Osteoblast (primary cell): ENCODE data around the gene CMKLR1. TPM values are rescaled to one million over a fixed set of nuclear protein-coding genes. Genes with fewer than 3 reads are reported as not detected.

Experiments used
- DNase-seq: peaks from one replicate; pipeline ENCODE4 v3.0.0; 2011; ENCODE audit warnings: low spot score, mixed read lengths; ENCODE audit not compliant: insufficient read length; ENCODE audit errors: missing footprints
- H2AFZ ChIP-seq: 2 replicates; pipeline ENCODE4 v1.6.0; 2011; ENCODE audit warnings: mild to moderate bottlenecking, low read length
- H3K27ac ChIP-seq: 2 replicates; pipeline ENCODE4 v1.5.1; 2011; ENCODE audit warnings: mild to moderate bottlenecking, low read depth, low read length, moderate library complexity
- H3K27me3 ChIP-seq: 2 replicates; pipeline ENCODE4 v1.6.0; 2012; ENCODE audit warnings: mild to moderate bottlenecking, control low read depth, inconsistent platforms, low read length, moderate library complexity; ENCODE audit not compliant: insufficient read depth
- H3K36me3 ChIP-seq: 2 replicates; pipeline ENCODE4 v1.5.1; 2011; ENCODE audit warnings: mild to moderate bottlenecking, low read length, control low read depth, moderate library complexity; ENCODE audit not compliant: insufficient read depth
- H3K4me1 ChIP-seq: 2 replicates; pipeline ENCODE4 v1.5.1; 2011; ENCODE audit warnings: mild to moderate bottlenecking, low read length, control low read depth, moderate library complexity; ENCODE audit not compliant: insufficient read depth
- H3K4me2 ChIP-seq: 2 replicates; pipeline ENCODE4 v1.6.0; 2011; ENCODE audit warnings: mild to moderate bottlenecking, low read length; ENCODE audit not compliant: insufficient read depth
- H3K4me3 ChIP-seq: fragments of 200-600 bp; sonication (generic); 3 replicates; pipeline ENCODE4 v1.5.1; 2012; ENCODE audit warnings: mild to moderate bottlenecking, low read length, inconsistent platforms; ENCODE audit not compliant: insufficient read depth
- H3K79me2 ChIP-seq: 2 replicates; pipeline ENCODE4 v1.6.0; 2012; ENCODE audit warnings: mild to moderate bottlenecking, low read length, control low read depth, inconsistent platforms; ENCODE audit not compliant: insufficient read depth
- H3K9me3 ChIP-seq: 2 replicates; pipeline ENCODE4 v1.5.1; 2011; ENCODE audit warnings: low read depth, low read length, control low read depth
- H4K20me1 ChIP-seq: 2 replicates; pipeline ENCODE4 v1.6.0; 2012; ENCODE audit warnings: mild to moderate bottlenecking, low read length, control low read depth; ENCODE audit not compliant: insufficient read depth
- total RNA-seq: library from RNA; depleted of rRNA; stranded (reverse); fragments of >200 nt; gene quantifications from 2 replicates; pipeline ENCODE4 v1.2.3, GENCODE V29; 2012
- TF ChIP-seq, protein P1 (sequence below): IDR thresholded peaks from 2 replicates; pipeline ENCODE4 v1.5.1; 2011; ENCODE audit warnings: mild to moderate bottlenecking, low read depth, low read length, moderate library complexity; ENCODE audit errors: extremely low read depth

The CMKLR1 gene
- total RNA-seq, 1 donor: 9.8 TPM

GRCh38 chr12:108257610-108258106, 81.5 kb downstream of the CMKLR1 start:
- H3K27ac ChIP-seq: no peak overlapping the region
- TF ChIP-seq, protein P1, sequence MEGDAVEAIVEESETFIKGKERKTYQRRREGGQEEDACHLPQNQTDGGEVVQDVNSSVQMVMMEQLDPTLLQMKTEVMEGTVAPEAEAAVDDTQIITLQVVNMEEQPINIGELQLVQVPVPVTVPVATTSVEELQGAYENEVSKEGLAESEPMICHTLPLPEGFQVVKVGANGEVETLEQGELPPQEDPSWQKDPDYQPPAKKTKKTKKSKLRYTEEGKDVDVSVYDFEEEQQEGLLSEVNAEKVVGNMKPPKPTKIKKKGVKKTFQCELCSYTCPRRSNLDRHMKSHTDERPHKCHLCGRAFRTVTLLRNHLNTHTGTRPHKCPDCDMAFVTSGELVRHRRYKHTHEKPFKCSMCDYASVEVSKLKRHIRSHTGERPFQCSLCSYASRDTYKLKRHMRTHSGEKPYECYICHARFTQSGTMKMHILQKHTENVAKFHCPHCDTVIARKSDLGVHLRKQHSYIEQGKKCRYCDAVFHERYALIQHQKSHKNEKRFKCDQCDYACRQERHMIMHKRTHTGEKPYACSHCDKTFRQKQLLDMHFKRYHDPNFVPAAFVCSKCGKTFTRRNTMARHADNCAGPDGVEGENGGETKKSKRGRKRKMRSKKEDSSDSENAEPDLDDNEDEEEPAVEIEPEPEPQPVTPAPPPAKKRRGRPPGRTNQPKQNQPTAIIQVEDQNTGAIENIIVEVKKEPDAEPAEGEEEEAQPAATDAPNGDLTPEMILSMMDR: no peak
- H3K4me3 ChIP-seq: no peak overlapping the region
- peaks cover 5% of the 10 kb centered on the region for H3K9me3 ChIP-seq
- H3K36me3 ChIP-seq: no peaks in the 10 kb centered on the region
- H3K79me2 ChIP-seq: no peaks in the 10 kb centered on the region
- no peaks in the 10 kb centered on the region for H4K20me1 ChIP-seq
- H3K27me3 ChIP-seq: peaks cover 9% of the 10 kb centered on the region
- no peak for DNase-seq
- H3K4me2 ChIP-seq: no peak overlapping the region
- H2AFZ ChIP-seq: no peak overlapping the region
- no peaks in the 10 kb centered on the region for H3K4me1 ChIP-seq

DNA sequence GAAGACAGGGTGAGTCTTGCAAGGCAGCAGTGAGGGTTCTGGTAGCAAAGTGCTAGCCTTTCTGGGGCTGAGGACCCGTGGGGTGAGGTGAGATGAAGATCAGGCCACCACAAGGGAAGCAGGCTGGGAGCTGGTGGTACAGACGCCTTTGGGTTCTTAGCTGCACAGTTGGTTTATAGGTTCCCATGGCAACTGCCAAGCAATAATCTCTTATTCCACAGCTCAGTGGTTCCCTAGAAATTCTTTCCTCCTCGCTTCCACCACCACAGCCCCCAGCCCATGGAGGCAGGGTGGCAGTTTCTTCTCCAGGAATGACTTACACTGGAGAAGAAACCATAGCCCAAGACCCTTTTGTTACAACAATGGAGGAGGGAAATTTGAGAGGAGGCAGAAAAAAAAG, 82.1 kb downstream of the CMKLR1 start:
- Histone ChIP-seq H4K20me1 (no peaks in the 10 kb centered on the region), H3K4me1 (no peaks in the 10 kb centered on the region), H3K27ac (no peak overlapping the region), H3K9me3 (peaks cover 5% of the 10 kb centered on the region), H3K4me2 (no peak overlapping the region), H3K27me3 (peaks cover 9% of the 10 kb centered on the region), H3K79me2 (no peaks in the 10 kb centered on the region), H3K36me3 (no peaks in the 10 kb centered on the region), H2AFZ (no peak overlapping the region), H3K4me3 (no peak overlapping the region)
- no peak for DNase-seq
- TF ChIP-seq, protein P1: no peak

DNA sequence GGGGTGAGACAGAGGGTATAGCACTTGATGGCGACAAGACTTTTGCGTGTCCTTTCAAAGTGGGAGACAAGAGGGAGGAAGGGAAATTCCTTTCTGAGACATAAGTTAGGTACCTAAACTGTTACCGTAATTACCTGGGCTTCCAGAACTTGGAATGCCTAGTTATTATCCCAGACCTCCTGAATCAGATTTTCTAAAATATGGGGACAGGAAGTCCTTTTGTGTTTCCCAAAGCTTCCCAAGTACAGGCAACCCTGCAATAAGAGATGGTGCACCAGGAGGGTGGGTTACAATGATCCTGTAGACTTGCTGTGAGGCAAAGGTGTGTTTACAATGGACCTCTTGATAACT, 83.9 kb downstream of the CMKLR1 start:
- Histone ChIP-seq H3K4me1 (no peaks in the 10 kb centered on the region), H3K4me2 (no peak overlapping the region), H3K79me2 (no peaks in the 10 kb centered on the region), H3K4me3 (no peak overlapping the region), H3K27me3 (peaks cover 9% of the 10 kb centered on the region), H2AFZ (no peak overlapping the region), H3K27ac (no peak overlapping the region), H3K36me3 (no peaks in the 10 kb centered on the region), H3K9me3 (peaks cover 3% of the 10 kb centered on the region), H4K20me1 (no peaks in the 10 kb centered on the region)
- DNase-seq: no peak
- TF ChIP-seq, protein P1: no peak

DNA sequence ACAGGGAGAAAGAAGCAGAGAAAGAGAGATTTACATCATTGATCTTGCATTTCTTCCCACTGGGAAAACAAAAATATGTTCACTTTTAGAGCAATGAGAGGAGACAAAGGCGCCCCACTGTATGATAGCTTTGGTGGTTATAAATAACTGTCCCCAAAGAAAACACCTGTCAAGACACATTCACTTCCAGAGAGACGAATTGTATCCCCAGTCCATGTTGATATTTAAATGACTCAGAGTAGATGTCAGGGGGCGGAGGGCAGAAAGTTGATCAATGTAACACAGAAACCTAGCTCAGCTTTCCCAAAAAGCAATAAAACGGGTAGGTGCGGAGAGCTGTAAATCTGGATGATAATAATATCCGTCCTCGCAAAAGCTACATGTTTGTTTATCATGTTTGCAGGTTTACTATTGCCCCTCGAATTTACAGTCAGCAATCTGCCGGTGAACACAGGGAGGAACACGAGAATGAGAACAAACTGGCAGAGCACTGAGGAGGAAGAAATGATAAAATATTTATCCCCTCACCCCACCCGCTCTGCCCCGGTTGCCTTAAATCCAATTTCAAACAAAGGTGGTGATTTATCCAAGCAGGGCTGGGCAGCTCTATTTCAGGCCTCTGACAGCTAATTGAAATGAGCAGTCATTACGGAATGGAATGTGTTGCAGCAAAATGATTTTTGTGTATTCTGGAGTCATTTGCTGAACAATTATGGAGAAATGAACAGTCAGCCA, 84.4 kb downstream of the CMKLR1 start:
- Histone ChIP-seq H4K20me1 (no peaks in the 10 kb centered on the region), H2AFZ (no peak overlapping the region), H3K4me3 (no peak overlapping the region), H3K79me2 (no peaks in the 10 kb centered on the region), H3K27me3 (peaks cover 9% of the 10 kb centered on the region), H3K9me3 (peaks cover under 1% of the 10 kb centered on the region), H3K36me3 (no peaks in the 10 kb centered on the region), H3K4me1 (no peaks in the 10 kb centered on the region), H3K27ac (no peak overlapping the region), H3K4me2 (no peak overlapping the region)
- no peak for DNase-seq
- TF ChIP-seq, protein P1: no peak
